Right atrium auricular region (tissue), 2 donors: Measurements from ENCODE around the gene BCL2L1. TPM values are rescaled to one million over a fixed set of nuclear protein-coding genes. Genes with fewer than 3 reads are reported as not detected.
A peak's percentile ranks its signal among the peaks of the same experiment; 100 is the strongest.

Experiments used
- DNase-seq: peaks from one replicate; pipeline ENCODE4 v3.0.0-alpha.2; 2019; ENCODE audit warnings: low spot score
- H3K27ac ChIP-seq, 2 donors: fragments of 200-600 bp; sonication (generic); 1 replicate in 1 of 2; 2 replicates in 1 of 2; pipeline ENCODE4 v1.5.1; 2016 to 2019
- H3K27me3 ChIP-seq, 2 donors: fragments of 200-600 bp; sonication (generic); one replicate each; pipeline versions ENCODE4 v1.5.1 to v1.6.0; 2017 to 2019
- H3K36me3 ChIP-seq: fragments of 200-600 bp; sonication (generic); one replicate; pipeline ENCODE4 v1.5.1; 2016
- H3K4me1 ChIP-seq, 2 donors: fragments of 200-600 bp; sonication (generic); one replicate each; pipeline versions ENCODE4 v1.5.1 to v1.6.0; 2017 to 2019
- H3K4me3 ChIP-seq, 2 donors: fragments of 200-600 bp; sonication (generic); 1 replicate in 1 of 2; 2 replicates in 1 of 2; pipeline ENCODE4 v1.5.1; 2017 to 2019; ENCODE audit warnings: mild to moderate bottlenecking in 1 of 2, moderate library complexity in 1 of 2
- H3K9me3 ChIP-seq, 2 donors: fragments of 200-600 bp; sonication (generic); one replicate each; pipeline ENCODE4 v1.5.1; 2019
- CTCF ChIP-seq, 2 donors: fragments of 200-600 bp; sonication (generic); IDR thresholded peaks; one replicate each; pipeline ENCODE4 v1.5.1; 2019; ENCODE audit warnings: antibody characterized with exemption in 2 of 2
- total RNA-seq, 2 donors: library from RNA; depleted of rRNA; stranded (reverse); fragments of >200 nt; gene quantifications; one replicate each; pipeline ENCODE4 v1.1.0, GENCODE V29; 2016

BCL2L1 gene
- total RNA-seq, 2 donors from 2014 or later: 84.2 to 93.5 TPM

GRCh38 chr20:31687777-31688176 lies 34.9 kb downstream of the BCL2L1 start:
- no peaks in the 10 kb centered on the region for H3K9me3 ChIP-seq
- H3K4me1 ChIP-seq: peaks cover 0 to 53% of the 10 kb centered on the region in 2 donors
- peaks cover 17% of the 10 kb centered on the region for H3K36me3 ChIP-seq
- H3K27me3 ChIP-seq: no peaks in the 10 kb centered on the region
- no peak overlapping the region for H3K4me3 ChIP-seq
- no peak for TF ChIP-seq CTCF (IDR thresholded peaks at IDR 0.05)
- DNase-seq: no peak
- H3K27ac ChIP-seq: no peak overlapping the region

- no peak for TF ChIP-seq CTCF (IDR thresholded peaks at IDR 0.05)
- no peaks in the 10 kb centered on the region for H3K27me3 ChIP-seq
- peaks cover 0 to 70% of the 10 kb centered on the region in 2 donors for H3K4me1 ChIP-seq
- DNase-seq: no peak
- H3K9me3 ChIP-seq: no peaks in the 10 kb centered on the region
- no peak overlapping the region for H3K4me3 ChIP-seq
- peaks cover 19% of the 10 kb centered on the region for H3K36me3 ChIP-seq
- no peak overlapping the region for H3K27ac ChIP-seq
These were observed 36.6 kb downstream of the BCL2L1 start for GRCh38 chr20:31685853-31686643.

- H3K36me3 ChIP-seq: peaks cover 23% of the 10 kb centered on the region
- TF ChIP-seq CTCF (IDR thresholded peaks at IDR 0.05): no peak
- H3K9me3 ChIP-seq: no peaks in the 10 kb centered on the region
- H3K4me3 ChIP-seq: no peak overlapping the region
- H3K27me3 ChIP-seq: no peaks in the 10 kb centered on the region
- H3K27ac ChIP-seq: peak overlapping the region in 1 of 2 donors; percentile 0
- peaks cover 0 to 73% of the 10 kb centered on the region in 2 donors for H3K4me1 ChIP-seq
- no peak for DNase-seq
These were observed 38.3 kb downstream of the BCL2L1 start for GRCh38 chr20:31684153-31685015.

- DNase-seq: no peak
- Histone ChIP-seq H3K9me3 (no peaks in the 10 kb centered on the region), H3K4me3 (no peak overlapping the region), H3K36me3 (peaks cover 22% of the 10 kb centered on the region), H3K4me1 (peaks cover 0 to 86% of the 10 kb centered on the region in 2 donors), H3K27me3 (no peaks in the 10 kb centered on the region), H3K27ac (no peak overlapping the region)
- no peak for TF ChIP-seq CTCF (IDR thresholded peaks at IDR 0.05)
These were observed 39.7 kb downstream of the BCL2L1 start for GRCh38 chr20:31682927-31683326.

- Histone ChIP-seq H3K4me3 (no peak overlapping the region), H3K36me3 (peaks cover 22% of the 10 kb centered on the region), H3K9me3 (no peaks in the 10 kb centered on the region), H3K27me3 (no peaks in the 10 kb centered on the region), H3K4me1 (peaks cover 0 to 92% of the 10 kb centered on the region in 2 donors), H3K27ac (no peak overlapping the region)
- no peak for DNase-seq
- no peak for TF ChIP-seq CTCF (IDR thresholded peaks at IDR 0.05)
These were observed 40.3 kb downstream of the BCL2L1 start for GRCh38 chr20:31682352-31682751.
